Liver (tissue), 9 donors: ENCODE results near the gene ATP10D. TPM values are rescaled to one million over a fixed set of nuclear protein-coding genes. Genes with fewer than 3 reads are reported as not detected.

ENCODE experiments used
- DNase-seq: peaks from one replicate; pipeline ENCODE4 v3.0.0-alpha.2; 2017; ENCODE audit warnings: low spot score
- H3K27ac ChIP-seq, 2 donors: one replicate each; pipeline ENCODE4 v1.7.0; 2013; ENCODE audit warnings: inconsistent platforms in 2 of 2, low read length in 2 of 2, control low read depth in 1 of 2, low read depth in 1 of 2, mild to moderate bottlenecking in 1 of 2
- H3K27me3 ChIP-seq, 4 donors: one replicate each; pipeline versions ENCODE4 v1.6.1 to v1.7.0; 2013; ENCODE audit warnings: low read length in 3 of 4, inconsistent platforms in 1 of 4, mild to moderate bottlenecking in 1 of 4, moderate library complexity in 1 of 4; ENCODE audit not compliant: control insufficient read depth in 4 of 4, insufficient read depth in 4 of 4
- H3K36me3 ChIP-seq, 4 donors: one replicate each; pipeline versions ENCODE4 v1.6.1 to v1.7.0; 2013; ENCODE audit warnings: low read length in 3 of 4, mild to moderate bottlenecking in 3 of 4, low read depth in 1 of 4, moderate library complexity in 1 of 4; ENCODE audit not compliant: control insufficient read depth in 4 of 4, insufficient read depth in 3 of 4
- H3K4me1 ChIP-seq, 4 donors: one replicate each; pipeline versions ENCODE4 v1.6.1 to v1.7.0; 2013; ENCODE audit warnings: low read length in 3 of 4, mild to moderate bottlenecking in 3 of 4, moderate library complexity in 1 of 4; ENCODE audit not compliant: control insufficient read depth in 4 of 4, insufficient read depth in 4 of 4
- H3K4me3 ChIP-seq, 3 donors: one replicate each; pipeline versions ENCODE4 v1.6.1 to v1.7.0; 2013; ENCODE audit warnings: low read length in 3 of 3, control low read depth in 1 of 3, low read depth in 1 of 3, mild to moderate bottlenecking in 1 of 3
- H3K9ac ChIP-seq, 2 donors: one replicate each; pipeline ENCODE4 v1.7.0; 2013; ENCODE audit warnings: low read length in 2 of 2, mild to moderate bottlenecking in 2 of 2, moderate library complexity in 2 of 2, control low read depth in 1 of 2, low read depth in 1 of 2
- H3K9me3 ChIP-seq, 4 donors: one replicate each; pipeline versions ENCODE4 v1.6.1 to v1.7.0; 2013; ENCODE audit warnings: low read length in 3 of 4; ENCODE audit not compliant: control insufficient read depth in 4 of 4
- EGR1 ChIP-seq, 2 donors: IDR thresholded peaks; 2 replicates each; pipeline ENCODE4 v1.6.1; 2016 to 2018; ENCODE audit warnings: antibody characterized with exemption in 2 of 2, low read depth in 2 of 2
- FOXA1 ChIP-seq: IDR thresholded peaks from 2 replicates; pipeline ENCODE4 v1.6.1; 2016; ENCODE audit warnings: antibody characterized with exemption
- FOXA2 ChIP-seq: IDR thresholded peaks from 2 replicates; pipeline ENCODE4 v1.6.1; 2016; ENCODE audit warnings: antibody characterized with exemption
- HNF4A ChIP-seq, 2 donors: conservative IDR thresholded peaks; 2 replicates each; pipeline ENCODE4 v1.6.1; 2016; ENCODE audit warnings: antibody characterized with exemption in 2 of 2, mild to moderate bottlenecking in 2 of 2
- HNF4G ChIP-seq: IDR thresholded peaks from 2 replicates; pipeline ENCODE4 v1.6.1; 2016; ENCODE audit warnings: antibody characterized with exemption
- JUND ChIP-seq, 2 donors: IDR thresholded peaks; 2 replicates each; pipeline ENCODE4 v1.6.1; 2016; ENCODE audit warnings: antibody characterized with exemption in 2 of 2
- NR2F2 ChIP-seq: IDR thresholded peaks from 2 replicates; pipeline ENCODE4 v1.6.1; 2016; ENCODE audit warnings: antibody characterized with exemption
- RAD21 ChIP-seq, 2 donors: IDR thresholded peaks; 2 replicates each; pipeline ENCODE4 v1.6.1; 2016; ENCODE audit warnings: antibody characterized with exemption in 2 of 2, mild to moderate bottlenecking in 2 of 2
- RXRA ChIP-seq, 2 donors: IDR thresholded peaks; 2 replicates each; pipeline ENCODE4 v1.6.1; 2017 to 2018; ENCODE audit warnings: antibody characterized with exemption in 2 of 2, mild to moderate bottlenecking in 1 of 2
- TAF1 ChIP-seq: conservative IDR thresholded peaks from 2 replicates; pipeline ENCODE4 v1.6.1; 2016; ENCODE audit warnings: antibody characterized with exemption, mild to moderate bottlenecking
- WGBS: extraction: QIAGEN DNeasy Blood & Tissue Kit; methylation state at CpG from one replicate; pipeline ENCODE4 v1.1.7; 2013; 5-methylcytosine and 5-hydroxymethylcytosine counted together
- polyA plus RNA-seq, 2 donors: library from polyadenylated mRNA; stranded (reverse) in 1 of 2; unstranded in 1 of 2; fragments of 200-250 nt in 1 of 2; fragments of >200 nt in 1 of 2; fragmentation: Nextera tagmentation in 1 of 2; extraction: Ambion mirVana in 1 of 2; gene quantifications; one replicate each; pipeline versions ENCODE4 v1.2.1 to v1.2.3, GENCODE V29; 2013 to 2015
- total RNA-seq, 2 donors: library from RNA; depleted of rRNA; stranded (reverse); fragments of >200 nt; gene quantifications; one replicate each; pipeline ENCODE4 v1.2.3, GENCODE V29; 2014
- TF ChIP-seq, protein P1 (sequence below): fragments of 150-350 bp; IDR thresholded peaks from 2 replicates; pipeline ENCODE4 v1.5.1; 2017; ENCODE audit warnings: improper control_type of control experiment, low read depth, low read length; ENCODE audit not compliant: missing input control
- TF ChIP-seq, protein P2 (sequence below): IDR thresholded peaks from 2 replicates; pipeline ENCODE4 v1.6.1; 2016; ENCODE audit warnings: antibody characterized with exemption
- TF ChIP-seq, protein P3 (sequence below): IDR thresholded peaks from 2 replicates; pipeline ENCODE4 v1.6.1; 2016; ENCODE audit warnings: antibody characterized with exemption
- donor health status: healthy.
- donor health status: healthy.
- donor health status: healthy.
- donor health status: healthy.
- donor health status: healthy.

ATP10D gene
- total and polyA plus RNA-seq, 4 donors = 4.3 to 13.6 (median 7.4) TPM

DNA sequence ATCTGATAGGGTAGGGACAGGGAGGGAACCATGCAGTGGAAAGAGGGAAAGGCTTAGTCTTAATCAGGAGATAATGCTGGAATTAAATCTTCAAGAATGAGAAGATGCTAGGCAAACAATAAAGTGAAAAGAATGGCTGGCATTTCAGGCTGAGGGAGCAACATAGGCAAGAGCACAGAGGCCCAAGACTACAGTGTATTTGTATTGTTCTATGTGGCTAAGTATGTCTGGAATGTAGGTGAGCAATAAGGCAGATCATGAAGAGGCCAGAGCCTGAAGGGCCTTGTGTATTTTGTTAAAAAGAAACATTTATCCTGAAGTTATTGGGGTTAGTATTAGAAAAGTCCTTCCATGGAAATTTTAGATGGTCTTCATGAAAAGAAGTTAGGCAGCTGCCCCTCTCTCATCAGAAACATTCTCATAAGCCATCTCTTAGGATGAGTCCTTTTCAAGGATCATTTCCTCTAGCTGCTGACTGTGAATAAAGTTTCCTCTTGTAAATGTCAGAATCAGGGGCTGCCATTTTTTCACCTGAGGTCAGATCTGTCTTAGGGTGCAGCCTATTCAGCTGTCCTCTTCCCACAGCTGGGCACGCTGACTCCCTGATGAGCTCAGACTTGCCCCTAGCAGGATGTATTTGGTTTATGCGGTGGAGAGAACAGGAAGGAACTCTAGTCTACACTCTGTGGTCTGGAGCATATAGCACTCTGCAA is 46.3 kb downstream of the ATP10D start:
- Histone ChIP-seq H3K9ac (no peak overlapping the region), H3K4me3 (no peak overlapping the region), H3K36me3 (peaks cover 0 to 7% (median 4%) of the 10 kb centered on the region in 4 donors), H3K27ac (no peak overlapping the region), H3K4me1 (no peaks in the 10 kb centered on the region), H3K27me3 (no peaks in the 10 kb centered on the region), H3K9me3 (peaks cover 0 to 4% (median 0%) of the 10 kb centered on the region in 4 donors)
- TF ChIP-seq NR2F2 = no peak
- no peak for TF ChIP-seq JUND (IDR thresholded peaks at IDR 0.05)
- no peak for TF ChIP-seq FOXA1
- TF ChIP-seq RXRA (IDR thresholded peaks at IDR 0.05) = no peak
- TF ChIP-seq, protein P1, sequence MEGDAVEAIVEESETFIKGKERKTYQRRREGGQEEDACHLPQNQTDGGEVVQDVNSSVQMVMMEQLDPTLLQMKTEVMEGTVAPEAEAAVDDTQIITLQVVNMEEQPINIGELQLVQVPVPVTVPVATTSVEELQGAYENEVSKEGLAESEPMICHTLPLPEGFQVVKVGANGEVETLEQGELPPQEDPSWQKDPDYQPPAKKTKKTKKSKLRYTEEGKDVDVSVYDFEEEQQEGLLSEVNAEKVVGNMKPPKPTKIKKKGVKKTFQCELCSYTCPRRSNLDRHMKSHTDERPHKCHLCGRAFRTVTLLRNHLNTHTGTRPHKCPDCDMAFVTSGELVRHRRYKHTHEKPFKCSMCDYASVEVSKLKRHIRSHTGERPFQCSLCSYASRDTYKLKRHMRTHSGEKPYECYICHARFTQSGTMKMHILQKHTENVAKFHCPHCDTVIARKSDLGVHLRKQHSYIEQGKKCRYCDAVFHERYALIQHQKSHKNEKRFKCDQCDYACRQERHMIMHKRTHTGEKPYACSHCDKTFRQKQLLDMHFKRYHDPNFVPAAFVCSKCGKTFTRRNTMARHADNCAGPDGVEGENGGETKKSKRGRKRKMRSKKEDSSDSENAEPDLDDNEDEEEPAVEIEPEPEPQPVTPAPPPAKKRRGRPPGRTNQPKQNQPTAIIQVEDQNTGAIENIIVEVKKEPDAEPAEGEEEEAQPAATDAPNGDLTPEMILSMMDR = no peak
- TF ChIP-seq HNF4A (conservative IDR thresholded peaks at IDR 0.05) = no peak
- 68% methylated on average over 2 of the region's 2 CpGs for WGBS
- no peak for DNase-seq

DNA sequence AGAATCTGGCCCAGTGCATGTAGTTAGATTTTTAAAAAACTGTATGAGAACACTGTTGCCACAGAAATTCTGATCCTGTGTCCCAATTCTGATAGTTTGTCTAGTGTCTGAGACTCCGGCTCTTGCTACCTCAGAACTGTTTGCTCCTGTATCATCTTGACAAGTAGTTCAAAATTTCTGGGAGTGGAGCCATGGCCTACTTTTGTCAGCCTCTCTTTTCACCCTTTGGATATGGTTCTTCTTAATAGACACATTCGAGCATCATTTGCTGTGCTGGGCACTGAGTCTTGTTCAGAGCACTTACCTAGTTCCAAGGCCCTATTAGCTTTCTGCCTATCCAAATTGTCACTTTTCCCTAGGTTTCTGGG is 46.9 kb downstream of the ATP10D start:
- Histone ChIP-seq H3K36me3 (peaks cover 0 to 10% (median 4%) of the 10 kb centered on the region in 4 donors), H3K4me1 (no peaks in the 10 kb centered on the region), H3K9me3 (peaks cover 0 to 4% (median 0%) of the 10 kb centered on the region in 4 donors), H3K4me3 (no peak overlapping the region), H3K9ac (no peak overlapping the region), H3K27ac (no peak overlapping the region), H3K27me3 (no peaks in the 10 kb centered on the region)
- WGBS = 70% methylated on average over 2 of the region's 2 CpGs
- no peak for TF ChIP-seq RAD21 (IDR thresholded peaks at IDR 0.05)
- DNase-seq = no peak

DNA sequence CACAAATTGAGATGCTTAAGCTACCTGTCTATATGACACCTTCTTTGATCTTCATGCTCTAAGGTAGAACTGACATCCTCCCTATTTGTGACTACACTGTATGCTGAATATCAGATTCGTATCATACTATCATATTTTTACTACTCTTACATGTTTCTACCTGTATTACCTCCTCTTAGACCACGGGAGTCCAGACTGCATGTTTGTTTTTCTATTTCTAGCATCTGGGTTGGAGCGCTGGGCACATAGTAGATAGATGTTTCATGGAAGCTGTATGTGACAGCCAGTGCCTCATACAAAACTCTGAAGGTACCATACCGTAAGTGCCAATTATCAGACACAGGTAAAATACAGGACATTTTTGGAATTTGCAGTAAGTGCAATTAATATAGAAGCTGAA is 47.6 kb downstream of the ATP10D start:
- H3K9ac ChIP-seq = no peak overlapping the region
- no peaks in the 10 kb centered on the region for H3K27me3 ChIP-seq
- WGBS = 90% methylated on average over 4 of the region's 4 CpGs
- no peaks in the 10 kb centered on the region for H3K4me1 ChIP-seq
- H3K4me3 ChIP-seq = no peak overlapping the region
- peaks cover 0 to 4% (median 0%) of the 10 kb centered on the region in 4 donors for H3K9me3 ChIP-seq
- H3K27ac ChIP-seq = no peak overlapping the region
- TF ChIP-seq HNF4A (conservative IDR thresholded peaks at IDR 0.05) (no peak), EGR1 (IDR thresholded peaks at IDR 0.05; ENCODE audit: low read depth in 2 of 2) (no peak), RXRA (IDR thresholded peaks at IDR 0.05) (no peak), FOXA2 (no peak), TAF1 (no peak), FOXA1 (no peak), HNF4G (no peak), RAD21 (IDR thresholded peaks at IDR 0.05) (no peak), NR2F2 (no peak)
- TF ChIP-seq, protein P1 = no peak
- TF ChIP-seq, protein P2, sequence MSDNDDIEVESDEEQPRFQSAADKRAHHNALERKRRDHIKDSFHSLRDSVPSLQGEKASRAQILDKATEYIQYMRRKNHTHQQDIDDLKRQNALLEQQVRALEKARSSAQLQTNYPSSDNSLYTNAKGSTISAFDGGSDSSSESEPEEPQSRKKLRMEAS = no peak
- TF ChIP-seq, protein P3, sequence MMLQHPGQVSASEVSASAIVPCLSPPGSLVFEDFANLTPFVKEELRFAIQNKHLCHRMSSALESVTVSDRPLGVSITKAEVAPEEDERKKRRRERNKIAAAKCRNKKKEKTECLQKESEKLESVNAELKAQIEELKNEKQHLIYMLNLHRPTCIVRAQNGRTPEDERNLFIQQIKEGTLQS = no peak
- no peak for DNase-seq
- peaks cover 0 to 10% (median 4%) of the 10 kb centered on the region in 4 donors for H3K36me3 ChIP-seq
